Suprapubic skin (tissue), 4 donors: ENCODE measurements around the gene AGTPBP1. TPM values are rescaled to one million over a fixed set of nuclear protein-coding genes. Genes with fewer than 3 reads are reported as not detected.
A peak's percentile ranks its signal among the peaks of the same experiment; 100 is the strongest.

ENCODE experiments used
- DNase-seq, 2 donors: peaks; one replicate each; pipeline ENCODE4 v3.0.0-alpha.2; 2019; ENCODE audit warnings: low spot score in 2 of 2
- H3K27ac ChIP-seq: fragments of 200-600 bp; sonication (generic); one replicate; pipeline ENCODE4 v1.5.1; 2019
- H3K27me3 ChIP-seq: fragments of 200-600 bp; sonication (generic); one replicate; pipeline ENCODE4 v1.5.1; 2019
- H3K36me3 ChIP-seq: fragments of 200-600 bp; sonication (generic); one replicate; pipeline ENCODE4 v1.5.1; 2019
- H3K4me1 ChIP-seq: fragments of 200-600 bp; sonication (generic); one replicate; pipeline ENCODE4 v1.5.1; 2019
- H3K4me3 ChIP-seq: fragments of 200-600 bp; sonication (generic); one replicate; pipeline ENCODE4 v1.5.1; 2019; ENCODE audit warnings: mild to moderate bottlenecking
- H3K9me3 ChIP-seq: fragments of 200-600 bp; sonication (generic); one replicate; pipeline ENCODE4 v1.5.1; 2019
- EP300 ChIP-seq: sonication (generic); formaldehyde crosslinking; IDR thresholded peaks from one replicate; pipeline ENCODE4 v1.6.1; 2017; ENCODE audit warnings: antibody characterized with exemption
- POLR2A ChIP-seq, 2 donors: fragments of 450-650 bp; IDR thresholded peaks; one replicate each; pipeline ENCODE4 v1.6.1; 2017; ENCODE audit warnings: antibody characterized with exemption in 2 of 2, mild to moderate bottlenecking in 2 of 2, moderate library complexity in 2 of 2
- POLR2AphosphoS5 ChIP-seq, 3 donors: sonication (generic); formaldehyde crosslinking; IDR thresholded peaks; one replicate each; pipeline ENCODE4 v1.6.1; 2017; ENCODE audit warnings: antibody characterized with exemption in 3 of 3
- WGBS: methylation state at CpG from one replicate; pipeline ENCODE4 v1.1.5; 2018; 5-methylcytosine and 5-hydroxymethylcytosine counted together
- total RNA-seq, 4 donors: library from RNA; depleted of rRNA; stranded (reverse); fragments of >200 nt; gene quantifications; one replicate each; pipeline ENCODE4 v1.1.0, GENCODE V29; 2016
- TF ChIP-seq, protein P1 (sequence below), 2 donors: fragments of 200-600 bp in 1 of 2; fragments of 450-650 bp in 1 of 2; sonication (generic) in 1 of 2; IDR thresholded peaks; one replicate each; pipeline ENCODE4 v1.5.1; 2016 to 2019; ENCODE audit warnings: antibody characterized with exemption in 2 of 2, mild to moderate bottlenecking in 1 of 2, moderate library complexity in 1 of 2

Gene AGTPBP1
- total RNA-seq, 4 donors from 2014 or later: 12.0 to 19.4 (median 15.7) TPM

DNA sequence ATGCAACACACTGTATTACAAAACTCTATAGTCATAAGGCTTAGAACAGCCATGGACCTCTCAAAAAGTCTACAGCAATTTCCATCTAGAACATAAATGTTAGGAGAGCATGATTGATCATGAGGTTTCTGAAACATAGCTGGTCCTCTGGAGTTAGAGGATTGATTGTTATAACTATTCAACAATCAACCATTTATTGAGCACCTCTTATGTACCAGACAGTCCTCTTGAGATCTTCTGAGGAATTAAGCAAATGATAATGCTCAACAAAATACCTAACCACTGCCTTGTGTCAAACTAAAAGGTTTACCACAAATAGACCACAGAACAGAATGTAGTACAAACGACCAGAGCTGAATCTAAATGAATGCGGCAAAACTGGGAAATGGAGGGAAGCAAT, 3.4 kb upstream of the AGTPBP1 start:
- DNase-seq: no peak
- Histone ChIP-seq H3K27ac (no peak overlapping the region), H3K4me3 (no peak overlapping the region), H3K27me3 (no peaks in the 10 kb centered on the region), H3K4me1 (peaks cover 20% of the 10 kb centered on the region), H3K9me3 (no peaks in the 10 kb centered on the region), H3K36me3 (no peaks in the 10 kb centered on the region)
- WGBS: 90% methylated on average over 2 of the region's 2 CpGs
- TF ChIP-seq POLR2A (IDR thresholded peaks at IDR 0.05) (no peak), POLR2AphosphoS5 (IDR thresholded peaks at IDR 0.05) (no peak), EP300 (no peak)
- TF ChIP-seq, protein P1, sequence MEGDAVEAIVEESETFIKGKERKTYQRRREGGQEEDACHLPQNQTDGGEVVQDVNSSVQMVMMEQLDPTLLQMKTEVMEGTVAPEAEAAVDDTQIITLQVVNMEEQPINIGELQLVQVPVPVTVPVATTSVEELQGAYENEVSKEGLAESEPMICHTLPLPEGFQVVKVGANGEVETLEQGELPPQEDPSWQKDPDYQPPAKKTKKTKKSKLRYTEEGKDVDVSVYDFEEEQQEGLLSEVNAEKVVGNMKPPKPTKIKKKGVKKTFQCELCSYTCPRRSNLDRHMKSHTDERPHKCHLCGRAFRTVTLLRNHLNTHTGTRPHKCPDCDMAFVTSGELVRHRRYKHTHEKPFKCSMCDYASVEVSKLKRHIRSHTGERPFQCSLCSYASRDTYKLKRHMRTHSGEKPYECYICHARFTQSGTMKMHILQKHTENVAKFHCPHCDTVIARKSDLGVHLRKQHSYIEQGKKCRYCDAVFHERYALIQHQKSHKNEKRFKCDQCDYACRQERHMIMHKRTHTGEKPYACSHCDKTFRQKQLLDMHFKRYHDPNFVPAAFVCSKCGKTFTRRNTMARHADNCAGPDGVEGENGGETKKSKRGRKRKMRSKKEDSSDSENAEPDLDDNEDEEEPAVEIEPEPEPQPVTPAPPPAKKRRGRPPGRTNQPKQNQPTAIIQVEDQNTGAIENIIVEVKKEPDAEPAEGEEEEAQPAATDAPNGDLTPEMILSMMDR (IDR thresholded peaks at IDR 0.05): no peak

DNA sequence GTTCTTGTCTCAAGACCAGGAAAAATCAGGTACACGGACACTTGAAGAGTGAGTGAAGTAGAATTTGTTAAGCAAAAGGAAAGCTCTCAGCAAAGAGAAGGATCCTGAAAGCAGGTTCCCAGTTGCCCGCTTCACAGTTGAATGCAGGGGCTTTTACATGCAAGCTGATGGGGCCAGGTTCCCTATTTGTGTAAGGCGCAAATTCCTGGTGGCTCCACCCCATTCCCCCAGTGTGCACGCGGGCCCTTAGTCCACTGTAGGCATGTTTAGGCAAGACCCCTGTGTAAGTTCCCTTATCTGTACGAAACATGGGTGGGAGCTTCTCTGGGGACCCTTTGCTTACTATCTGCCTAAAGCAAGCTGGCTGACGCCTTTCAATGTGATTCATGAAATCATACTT, 2.7 kb upstream of the AGTPBP1 start:
- no peaks in the 10 kb centered on the region for H3K36me3 ChIP-seq
- H3K4me1 ChIP-seq: peaks cover 20% of the 10 kb centered on the region
- TF ChIP-seq POLR2A (IDR thresholded peaks at IDR 0.05) (no peak), POLR2AphosphoS5 (IDR thresholded peaks at IDR 0.05) (no peak), EP300 (no peak)
- TF ChIP-seq, protein P1 (IDR thresholded peaks at IDR 0.05): no peak
- DNase-seq: no peak
- no peak overlapping the region for H3K4me3 ChIP-seq
- H3K9me3 ChIP-seq: no peaks in the 10 kb centered on the region
- 75% methylated on average over 7 of the region's 7 CpGs for WGBS
- no peaks in the 10 kb centered on the region for H3K27me3 ChIP-seq
- no peak overlapping the region for H3K27ac ChIP-seq

DNA sequence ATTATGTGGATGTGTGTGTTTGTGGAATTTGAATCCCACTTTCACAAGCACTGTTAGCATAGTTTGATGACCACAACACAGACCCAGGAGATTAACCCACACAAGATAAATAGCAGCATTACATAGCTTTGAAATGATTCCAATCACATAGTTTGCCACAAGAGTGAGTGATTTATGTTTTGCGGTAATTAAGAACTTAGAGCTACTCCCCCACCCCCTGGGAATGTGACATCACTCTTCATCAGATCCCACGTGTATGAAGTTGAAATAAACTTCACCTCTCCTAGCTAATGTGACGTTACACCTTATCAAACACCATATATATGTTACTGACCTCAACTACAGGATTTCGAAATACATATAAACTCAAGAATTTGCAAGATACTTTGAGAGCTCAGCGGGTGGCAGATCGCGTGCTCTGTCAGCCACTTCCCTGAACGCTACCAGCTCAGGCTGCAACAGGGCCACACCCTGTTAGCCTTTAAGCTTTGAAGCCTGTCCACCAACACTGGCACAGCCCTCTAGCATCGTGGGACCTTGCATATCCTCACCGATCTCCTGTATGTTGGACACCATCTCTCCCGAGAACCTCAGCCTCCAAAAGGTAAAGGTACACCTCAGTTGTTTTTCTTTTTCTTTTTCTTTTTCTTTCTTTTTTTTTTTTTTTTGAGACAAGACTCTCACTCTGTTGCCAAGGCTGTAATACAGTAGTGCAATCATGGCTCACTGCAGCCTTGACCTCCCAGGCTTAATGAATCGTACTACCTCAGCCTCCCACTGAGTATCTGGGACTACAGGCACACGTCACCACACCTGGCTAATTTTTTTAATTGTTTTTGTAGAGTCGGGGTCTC, 1.7 kb upstream of the AGTPBP1 start:
- peak in 1 of 2 donors; percentile 60 for DNase-seq
- no peaks in the 10 kb centered on the region for H3K9me3 ChIP-seq
- H3K36me3 ChIP-seq: no peaks in the 10 kb centered on the region
- no peak for TF ChIP-seq POLR2A (IDR thresholded peaks at IDR 0.05)
- TF ChIP-seq EP300: no peak
- TF ChIP-seq POLR2AphosphoS5 (IDR thresholded peaks at IDR 0.05): no peak
- TF ChIP-seq, protein P1 (IDR thresholded peaks at IDR 0.05): no peak
- 37% methylated on average over 14 of the region's 14 CpGs for WGBS
- peaks cover 20% of the 10 kb centered on the region for H3K4me1 ChIP-seq
- H3K27me3 ChIP-seq: no peaks in the 10 kb centered on the region
- no peak overlapping the region for H3K27ac ChIP-seq
- no peak overlapping the region for H3K4me3 ChIP-seq

DNA sequence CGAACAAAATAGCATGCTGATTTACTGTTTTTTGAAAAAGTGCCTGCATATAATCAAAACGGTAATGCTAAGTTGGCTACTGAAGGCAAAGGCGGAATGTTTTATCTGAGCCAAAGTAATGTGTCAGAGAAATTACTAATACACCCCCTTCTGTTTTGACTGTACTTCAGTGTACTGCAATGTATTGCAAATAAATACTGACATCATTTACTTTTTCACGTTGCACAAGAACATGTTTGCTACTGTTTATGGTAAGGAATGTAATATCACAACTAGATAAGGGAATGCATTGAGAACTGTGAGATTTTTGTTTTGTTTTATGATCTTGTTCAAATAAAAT, 813 bp upstream of the AGTPBP1 start:
- DNase-seq: no peak
- Histone ChIP-seq H3K9me3 (no peaks in the 10 kb centered on the region), H3K4me3 (peak overlapping the region; percentile 96), H3K4me1 (peaks cover 20% of the 10 kb centered on the region), H3K27me3 (no peaks in the 10 kb centered on the region), H3K27ac (peak overlapping the region; percentile 88), H3K36me3 (no peaks in the 10 kb centered on the region)
- no peak for TF ChIP-seq POLR2AphosphoS5 (IDR thresholded peaks at IDR 0.05)
- TF ChIP-seq, protein P1 (IDR thresholded peaks at IDR 0.05): no peak
- TF ChIP-seq POLR2A (IDR thresholded peaks at IDR 0.05): no peak
- TF ChIP-seq EP300: no peak
- 0% methylated on average over 4 of the region's 4 CpGs for WGBS

DNA sequence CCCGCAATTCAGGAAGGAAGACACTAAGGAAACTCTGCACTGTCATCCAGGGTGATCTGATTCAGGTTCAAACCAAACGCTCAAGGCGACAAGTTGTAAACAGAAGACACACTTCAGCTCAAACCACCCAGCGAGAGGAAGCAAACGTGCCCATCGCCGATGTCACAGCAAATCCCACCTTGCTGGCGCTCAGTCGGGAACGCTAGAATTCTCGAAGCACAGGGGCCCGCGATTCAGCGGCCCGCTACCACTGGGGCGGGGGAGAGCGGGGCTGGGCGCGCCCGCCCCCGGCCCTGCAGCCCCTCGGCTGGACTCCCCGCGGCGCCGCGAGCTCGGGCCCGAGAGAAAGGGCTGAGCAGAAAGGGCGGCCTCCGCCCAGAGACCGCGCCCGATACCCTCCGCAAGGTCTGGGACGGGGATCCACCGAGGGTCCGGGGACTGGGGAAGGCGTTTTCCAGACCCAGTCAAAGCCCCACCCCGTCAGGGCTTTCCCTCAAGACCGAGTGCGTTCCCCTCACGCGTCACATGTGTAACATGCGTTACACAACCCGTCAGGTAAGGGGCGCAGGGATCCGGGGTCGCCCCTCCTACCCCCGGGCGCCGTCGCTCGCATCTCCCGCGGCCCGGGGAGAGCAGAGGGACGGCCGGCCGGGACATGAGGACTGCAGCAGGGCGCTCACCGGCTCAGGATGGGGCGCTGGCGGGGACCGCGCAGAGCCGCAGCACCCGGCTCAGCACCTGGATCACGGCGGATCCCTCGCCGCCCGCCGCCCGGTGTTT, 469 bp downstream of the AGTPBP1 start:
- Histone ChIP-seq H3K4me1 (peaks cover 20% of the 10 kb centered on the region), H3K4me3 (peak overlapping the region; percentile 96), H3K36me3 (no peaks in the 10 kb centered on the region), H3K27me3 (no peaks in the 10 kb centered on the region), H3K27ac (peak overlapping the region; percentile 88), H3K9me3 (no peaks in the 10 kb centered on the region)
- TF ChIP-seq POLR2AphosphoS5 (IDR thresholded peaks at IDR 0.05) (no peak), POLR2A (IDR thresholded peaks at IDR 0.05) (peak in 1 of 2 donors; percentile 32)
- WGBS: under 1% methylated on average over 17 of the region's 75 CpGs
- DNase-seq: peak; percentile 78 to 84
